Right ventricle myocardium superior (tissue), 1 donor: ENCODE measurements around the gene PLCG2. TPM values are rescaled to one million over a fixed set of nuclear protein-coding genes. Genes with fewer than 3 reads are reported as not detected.
"Not testable (repeated sequence)": the region's sequence is repeated elsewhere in the genome, so short reads cannot be mapped to it uniquely, and the experiment has no call there.

Experiments used
- ATAC-seq: fragments of 200-7000 bp; cut with Tn5 transposase; one replicate; pipeline ENCODE4 v1.9.1; 2020; ENCODE audit warnings: mild to moderate bottlenecking; ENCODE audit not compliant: poor library complexity
- DNase-seq: peaks from one replicate; pipeline ENCODE4 v3.0.0-alpha.2; 2020
- intact Hi-C: fragments of 100-400 bp; cut with DNase I; formaldehyde crosslinking; loops from one replicate; pipeline ENCODE4 v1.11.2; 2022
- total RNA-seq: library from RNA; stranded (reverse); fragmentation: NEBNext Ultra II Directional; extraction: Animal tissue kit (Norgen Biotek cat#: 25700); gene quantifications from one replicate; pipeline ENCODE4 v1.2.1, GENCODE V29; 2021
- donor health status: DM: no; HTN: yes; CAD: no; lungs with severe emphysema.

The PLCG2 gene
- total RNA-seq, 1 donor from 2014 or later: 7.2 TPM

- DNase-seq: no peak
- no peak for ATAC-seq
- intact Hi-C loops: no loop called here
Observed at GRCh38 chr16:81996664-81997509, 217.8 kb downstream of the PLCG2 start.

DNA sequence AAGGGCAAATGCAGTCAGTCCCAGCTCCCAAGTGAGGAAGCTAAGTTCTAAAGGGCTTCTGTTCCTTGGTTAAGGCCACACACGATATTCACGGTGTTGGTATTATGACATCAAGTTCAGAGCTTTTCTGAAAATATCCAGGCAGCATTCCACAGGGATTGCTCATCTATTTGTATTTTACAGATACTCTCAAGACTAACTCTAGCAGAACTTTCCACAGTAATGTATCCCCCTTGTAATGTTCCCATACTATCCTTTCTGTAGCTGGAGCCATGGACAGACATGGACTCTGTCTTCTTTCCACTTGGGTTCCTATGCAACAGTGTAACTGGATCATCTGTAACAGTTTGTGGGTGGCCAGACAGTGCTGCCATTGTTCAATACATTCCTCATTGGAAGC, 218.6 kb downstream of the PLCG2 start:
- no peak for DNase-seq
- intact Hi-C loops: no loop called here
- no peak for ATAC-seq

DNA sequence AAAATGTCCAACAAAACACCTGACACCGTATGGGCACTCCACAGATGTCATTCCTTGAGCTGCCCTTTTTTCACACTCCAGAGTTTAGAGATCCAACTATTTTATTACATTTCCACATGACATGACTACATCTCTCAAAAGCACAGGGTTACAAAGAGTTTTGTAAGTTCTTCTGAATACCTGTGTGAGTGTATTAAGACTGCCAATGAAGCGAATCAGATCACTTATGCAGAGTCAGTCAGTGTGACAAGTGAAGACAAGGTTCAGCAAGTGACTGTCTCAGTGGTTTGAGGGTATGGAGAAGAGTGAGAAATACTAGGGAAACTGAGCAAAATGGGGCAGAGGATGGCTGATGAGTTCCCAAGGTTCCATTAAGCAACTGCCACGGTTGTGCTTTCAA, 223.7 kb downstream of the PLCG2 start:
- intact Hi-C loops: no loop called here
- DNase-seq: no peak
- ATAC-seq: no peak

- intact Hi-C loops: no loop called here
- ATAC-seq (no peak), DNase-seq (no peak)
Observed at GRCh38 chr16:82004601-82005000, 225.5 kb downstream of the PLCG2 start.

GRCh38 chr16:82005027-82005830, 226.1 kb downstream of the PLCG2 start:
- ATAC-seq: peak; percentile 20
- no peak for DNase-seq
- intact Hi-C loops: no loop called here

DNA sequence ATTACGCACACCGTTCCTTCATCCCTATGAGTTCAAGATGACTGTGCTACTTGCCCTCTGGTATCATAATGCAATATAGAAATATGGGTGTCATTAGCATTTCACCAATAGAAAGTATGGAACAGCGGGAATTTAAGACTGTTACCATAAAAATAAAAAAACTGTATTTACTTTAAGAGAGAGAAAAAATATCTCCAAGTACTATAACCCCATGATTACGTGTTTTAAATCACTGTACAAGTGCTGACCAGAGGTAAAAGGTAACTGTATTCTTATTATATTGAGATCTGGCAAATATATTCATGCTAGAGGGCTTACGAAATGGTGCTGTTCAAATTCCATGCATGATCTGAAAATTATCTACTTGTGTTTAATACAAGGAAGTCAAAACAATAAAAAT, 226.9 kb downstream of the PLCG2 start:
- ATAC-seq: no peak
- intact Hi-C loops: no loop called here
- no peak for DNase-seq

- DNase-seq (no peak), ATAC-seq (no peak)
- intact Hi-C loops: no loop called here
Observed at GRCh38 chr16:82007189-82007588, 228.1 kb downstream of the PLCG2 start.

GRCh38 chr16:82008957-82009592, 230.0 kb downstream of the PLCG2 start:
- no peak for ATAC-seq
- DNase-seq: no peak
- intact Hi-C loops: no loop called here

GRCh38 chr16:82009789-82010188, 230.7 kb downstream of the PLCG2 start:
- DNase-seq, ATAC-seq, intact Hi-C loops: not testable (repeated sequence)

- ATAC-seq (no peak), DNase-seq (no peak)
- intact Hi-C loops: no loop called here
Observed at GRCh38 chr16:82010649-82011048, 231.6 kb downstream of the PLCG2 start.

DNA sequence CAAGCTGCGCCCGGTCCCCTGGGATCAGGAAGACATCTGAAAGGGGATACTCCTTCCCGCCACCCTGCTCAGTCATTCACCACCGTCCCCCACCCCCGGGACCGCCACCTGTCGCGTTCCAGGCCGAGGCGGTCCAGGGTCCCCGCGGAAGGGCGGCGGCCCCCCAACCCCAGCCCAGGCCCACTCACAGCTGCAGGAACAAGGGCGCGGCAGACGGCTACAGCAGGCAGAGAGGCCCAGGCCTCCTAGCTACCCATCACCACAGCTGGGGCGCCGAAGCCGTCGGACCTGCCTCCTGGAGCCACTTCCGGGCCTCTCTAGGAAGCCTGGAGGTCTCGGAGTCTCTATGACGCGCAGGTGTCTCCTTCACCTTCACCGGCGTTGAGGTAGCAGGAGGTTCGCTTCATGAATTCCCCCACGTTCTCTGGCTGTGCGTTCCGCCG, 232.1 kb downstream of the PLCG2 start, which contains the start of gene SDR42E1:
Gene SDR42E1 (minus strand): TSS at position 272 of the 443 bp plus-strand sequence. CDS start 10,612 bp downstream, outside the sequence.
- ATAC-seq (peak; percentile 38), DNase-seq (no peak)
- intact Hi-C loops: no loop called here

Other genes starting within 250 kb of the PLCG2 start
- 0.73 TPM for gene SDR42E1, start 232.2 kb downstream of the PLCG2 start, total RNA-seq